K562 (cell line): ENCODE measurements around the gene PRR16. TPM values are rescaled to one million over a fixed set of nuclear protein-coding genes. Genes with fewer than 3 reads are reported as not detected.

Source experiments
- ATAC-seq: fragments of 200-7000 bp; cut with Tn5 transposase; 3 replicates; pipeline ENCODE4 v1.9.1; 2020; ENCODE audit warnings: moderate library complexity
- BruUV-seq: library from RNA; stranded (reverse); fragments of 400-500 nt; replicated peaks from 2 replicates; lab custom pipeline; 2021; lab: Mats Ljungman, UMichigan
- CTCF ChIA-PET: fragments of 300-600 bp; formaldehyde crosslinking; extraction: SDS; loops from one replicate; lab custom pipeline; 2021; ENCODE audit warnings: low intra/inter-chr PET ratio; lab: Yijun Ruan, JAX
- POLR2A ChIA-PET: fragments of 300-600, 350-650 bp; sonication (Branson Sonifier 250); formaldehyde crosslinking; extraction: SDS; loops from one replicate; lab custom pipeline; 2021; ENCODE audit warnings: antibody characterized with exemption, inconsistent platforms; lab: Yijun Ruan, JAX
- DNase-seq, 4 experiments: peaks; one replicate each; pipeline versions ENCODE4 v3.0.0 to v3.0.0-alpha.2; 2011 to 2018; ENCODE audit warnings: low spot score in 3 of 4, mixed read lengths in 3 of 4; ENCODE audit errors: extremely low read depth in 1 of 4
- FAIRE-seq: peaks from 2 replicates; lab custom pipeline; 2011; peaks lifted over from hg19 to GRCh38; lab: Jason Lieb, UNC
- H2AFZ ChIP-seq: 2 replicates; pipeline ENCODE4 v1.6.0; 2011; ENCODE audit warnings: low read depth, low read length, control low read depth, inconsistent platforms
- H3K27ac ChIP-seq: fragments of 200-600 bp; 3 replicates; pipeline ENCODE4 v1.8.0; 2011; ENCODE audit warnings: low read depth, mild to moderate bottlenecking, control low read depth, inconsistent platforms, low read length, moderate library complexity, mixed read lengths; ENCODE audit errors: extremely low read depth
- H3K27me3 ChIP-seq, 2 experiments: fragments of 300-600 bp in 1 of 2; 2 replicates in 1 of 2; 3 replicates in 1 of 2; pipeline versions ENCODE4 v1.6.0 to v1.8.0; 2011; ENCODE audit warnings: inconsistent platforms in 2 of 2, low read length in 2 of 2, mild to moderate bottlenecking in 1 of 2, mixed read lengths in 1 of 2, moderate library complexity in 1 of 2; ENCODE audit not compliant: control insufficient read depth in 2 of 2, insufficient read depth in 2 of 2
- H3K36me3 ChIP-seq: fragments of 300-600 bp; 3 replicates; pipeline ENCODE4 v1.8.0; 2011; ENCODE audit warnings: mild to moderate bottlenecking, low read length, inconsistent platforms; ENCODE audit not compliant: control insufficient read depth, insufficient read depth
- H3K4me1 ChIP-seq, 2 experiments: fragments of 200-600 bp in 1 of 2; replicated peaks in 1 of 2; 2 replicates in 1 of 2; 3 replicates in 1 of 2; pipeline versions ENCODE4 v1.5.1 to v1.8.0; 2011; ENCODE audit warnings: inconsistent platforms in 2 of 2, low read length in 2 of 2, mild to moderate bottlenecking in 1 of 2, mixed read lengths in 1 of 2, moderate library complexity in 1 of 2; ENCODE audit not compliant: control insufficient read depth in 2 of 2, insufficient read depth in 2 of 2
- H3K4me2 ChIP-seq: 2 replicates; pipeline ENCODE4 v1.6.1; 2011; ENCODE audit warnings: low read length, control low read depth, inconsistent platforms, mixed read lengths; ENCODE audit not compliant: insufficient read depth
- H3K4me3 ChIP-seq: fragments of 200-600 bp; sonication (generic), shearing (Covaris generic); 2 replicates; pipeline ENCODE4 v1.5.1; 2016; ENCODE audit warnings: control low read depth, inconsistent platforms
- H3K79me2 ChIP-seq: fragments of 200-600 bp; 3 replicates; pipeline ENCODE4 v1.8.0; 2011; ENCODE audit warnings: low read length, inconsistent platforms; ENCODE audit not compliant: control insufficient read depth, insufficient read depth
- H3K9ac ChIP-seq, 2 experiments: 2 replicates each; pipeline versions ENCODE4 v1.6.0 to v1.6.1; 2011; ENCODE audit warnings: low read depth in 2 of 2, low read length in 2 of 2, control low read depth in 1 of 2, inconsistent platforms in 1 of 2, mild to moderate bottlenecking in 1 of 2, mixed read lengths in 1 of 2; ENCODE audit not compliant: insufficient read depth in 1 of 2
- H3K9me1 ChIP-seq: one replicate; pipeline ENCODE4 v1.6.0; 2011; ENCODE audit warnings: inconsistent platforms, mild to moderate bottlenecking, low read length, moderate library complexity; ENCODE audit not compliant: control insufficient read depth, insufficient read depth
- H3K9me3 ChIP-seq: replicated peaks from 2 replicates; pipeline ENCODE4 v1.5.1; 2011; ENCODE audit warnings: low read depth, low read length, inconsistent platforms; ENCODE audit not compliant: control insufficient read depth, insufficient read depth
- H4K20me1 ChIP-seq: replicated peaks from 2 replicates; pipeline ENCODE4 v1.6.1; 2011; ENCODE audit warnings: low read length, inconsistent platforms, mixed read lengths; ENCODE audit not compliant: control insufficient read depth, insufficient read depth
- ATF1 ChIP-seq, 2 experiments: fragments of 450-650 bp in 1 of 2; IDR thresholded peaks; 2 replicates each; pipeline ENCODE4 v1.6.1; 2016; ENCODE audit warnings: missing compliant biosample characterization in 1 of 2, missing genetic modification characterization in 1 of 2
- BRCA1 ChIP-seq, 2 experiments: fragments of 450-650 bp in 1 of 2; sonication (generic) in 1 of 2; formaldehyde crosslinking in 1 of 2; IDR thresholded peaks; 2 replicates each; pipeline versions ENCODE4 v1.5.0 to v1.6.1; 2017 to 2020; ENCODE audit warnings: mild to moderate bottlenecking in 1 of 2, missing genetic modification reagents in 1 of 2
- CEBPB ChIP-seq: fragments of 450-650 bp; IDR thresholded peaks from 2 replicates; pipeline ENCODE4 v1.6.1; 2016; ENCODE audit warnings: missing genetic modification characterization, missing compliant biosample characterization
- CREB3 ChIP-seq: fragments of 450-650 bp; conservative IDR thresholded peaks from 2 replicates; pipeline ENCODE4 v1.6.1; 2016; ENCODE audit warnings: missing genetic modification characterization, low read depth, mild to moderate bottlenecking, missing compliant biosample characterization, moderate library complexity
- GABPA ChIP-seq: fragments of 200-800 bp; sonication (Bioruptor generic); conservative IDR thresholded peaks from 2 replicates; pipeline ENCODE4 v1.6.1; 2016; ENCODE audit warnings: low read depth, missing genetic modification characterization, missing compliant biosample characterization
- KDM4B ChIP-seq, 2 experiments: fragments of 450-650 bp in 1 of 2; sonication (generic) in 1 of 2; IDR thresholded peaks; 2 replicates each; pipeline ENCODE4 v1.6.1; 2016 to 2017; ENCODE audit warnings: borderline replicate concordance in 2 of 2, antibody characterized with exemption in 1 of 2, low read depth in 1 of 2, mild to moderate bottlenecking in 1 of 2
- MAFK ChIP-seq: IDR thresholded peaks from 2 replicates; pipeline ENCODE4 v1.6.1; 2011; ENCODE audit warnings: low read length, improper control_type of control experiment
- MIER1 ChIP-seq: fragments of 450-650 bp; IDR thresholded peaks from 2 replicates; pipeline ENCODE4 v1.6.1; 2016; ENCODE audit warnings: antibody characterized with exemption, mild to moderate bottlenecking, low read depth
- RBFOX2 ChIP-seq: fragments of 200-400 bp; formaldehyde crosslinking; IDR thresholded peaks from 2 replicates; pipeline ENCODE4 v1.6.1; 2017; ENCODE audit warnings: low read depth, mild to moderate bottlenecking, low read length, moderate library complexity
- SMARCC2 ChIP-seq: fragments of 450-650 bp; IDR thresholded peaks from 2 replicates; pipeline ENCODE4 v1.6.1; 2017; ENCODE audit warnings: antibody characterized with exemption, moderate library complexity, mild to moderate bottlenecking, low read depth
- SREBF2 ChIP-seq: sonication (generic); formaldehyde crosslinking; IDR thresholded peaks from 2 replicates; pipeline ENCODE4 v1.4.0; 2020; ENCODE audit warnings: mild to moderate bottlenecking, missing genetic modification reagents
- SRSF1 ChIP-seq: fragments of 200-400 bp; formaldehyde crosslinking; IDR thresholded peaks from 2 replicates; pipeline ENCODE4 v1.6.1; 2017; ENCODE audit warnings: mild to moderate bottlenecking, low read depth, low read length, moderate library complexity
- TAL1 ChIP-seq: fragments of 450-650 bp; IDR thresholded peaks from 2 replicates; pipeline ENCODE4 v1.6.1; 2016; ENCODE audit warnings: mild to moderate bottlenecking
- ZNF3 ChIP-seq: fragments of 250-450 bp; sonication (Bioruptor Pico); IDR thresholded peaks from 2 replicates; pipeline ENCODE4 v1.5.0; 2021; ENCODE audit warnings: mild to moderate bottlenecking, moderate library complexity
- WGBS: fragments of 100-300 bp; shearing (Covaris generic); methylation state at CpG from one replicate; pipeline ENCODE4 v1.1.6; 2016; ENCODE audit warnings: low coverage, mixed read lengths; ENCODE audit not compliant: insufficient coverage; ENCODE audit errors: missing lambda C conversion rate; 5-methylcytosine and 5-hydroxymethylcytosine counted together
- in situ Hi-C: fragments of 300-500 bp; cut with MboI; formaldehyde crosslinking; loops from 4 replicates; pipeline ENCODE4 v1.15.0; 2018; ENCODE audit warnings: inconsistent platforms, mixed read lengths
- intact Hi-C: fragments of 100-400 bp; cut with micrococcal nuclease; formaldehyde crosslinking; loops from 2 replicates; pipeline ENCODE4 v1.14.2; 2022
- polyA plus RNA-seq, 8 experiments: library from polyadenylated mRNA; depleted of rRNA in 4 of 8; stranded (reverse) in 5 of 8; unstranded in 3 of 8; fragments of >200 nt; fragmentation: Nextera tagmentation in 2 of 8; fragmentation: Illumina TruSeq in 1 of 8; extraction: Ambion mirVana in 2 of 8; extraction: Trizol in 1 of 8; gene quantifications; 2 replicates each; pipeline versions ENCODE4 v1.2.1 to v1.2.3, GENCODE V29; 2011 to 2014; ENCODE audit warnings: inconsistent platforms in 1 of 8, missing spikeins in 1 of 8
- total RNA-seq, 7 experiments: library from RNA; depleted of rRNA in 6 of 7; stranded (reverse); fragments of >200 nt in 6 of 7; fragmentation: Illumina TruSeq in 2 of 7; extraction: Trizol in 2 of 7; gene quantifications; 2 replicates each; pipeline versions ENCODE4 v1.2.1 to v1.2.3, GENCODE V29; 2011 to 2021; ENCODE audit warnings: low replicate concordance in 1 of 7

PRR16 gene
- total and polyA plus RNA-seq, 9 of the 15 experiments (the other 6 are each of a cell fraction or from before 2014, with no cell fraction given) = 0.61 to 10.1 (median 3.3) TPM

GRCh38 chr5:120567921-120568320, 103.8 kb downstream of the PRR16 start:
- FAIRE-seq = no peak

More at GRCh38 chr5:120567921-120568320, 103.8 kb downstream of the PRR16 start:
- Histone ChIP-seq H3K4me3 (no peak overlapping the region), H4K20me1 (no peaks in the 10 kb centered on the region), H3K9ac (no peak overlapping the region), H3K9me3 (no peaks in the 10 kb centered on the region), H3K79me2 (no peaks in the 10 kb centered on the region; the same call in 2 of the 3 replicates), H3K36me3 (no peaks in the 10 kb centered on the region), H2AFZ (no peak overlapping the region), H3K27me3 (no peaks in the 10 kb centered on the region), H3K27ac (no peak overlapping the region), H3K4me2 (no peak overlapping the region), H3K4me1 (no peaks in the 10 kb centered on the region; a peak in 1 of 5 replicates), H3K9me1 (no peaks in the 10 kb centered on the region)
- ChIA-PET POLR2A (no interaction called here), CTCF (no interaction called here)
- TF ChIP-seq RBFOX2 (no peak), CREB3 (no peak), MIER1 (no peak), SMARCC2 (no peak), KDM4B (IDR thresholded peaks at IDR 0.05; ENCODE audit: borderline replicate concordance in 2 of 2, low read depth in 1 of 2) (no peak), TAL1 (no peak), CEBPB (tag) (no peak), ATF1 (CRISPR knock-in tag; IDR thresholded peaks at IDR 0.05) (no peak), ATF1 (tag; IDR thresholded peaks at IDR 0.05) (no peak), SREBF2 (CRISPR knock-in tag) (no peak), SRSF1 (no peak), GABPA (tag) (no peak), MAFK (no peak), BRCA1 (IDR thresholded peaks at IDR 0.05) (no peak), BRCA1 (CRISPR knock-in tag; IDR thresholded peaks at IDR 0.05) (no peak), ZNF3 (CRISPR knock-in tag) (no peak)
- no TSS peak for BruUV-seq
- intact Hi-C loops (no loop called here), in situ Hi-C loops (no loop called here)
- DNase-seq = no peak
- no peak for ATAC-seq
- WGBS = 28% methylated on average over 4 of the region's 4 CpGs
